Measurements from ENCODE around the gene CLIP3. TPM values are rescaled to one million over a fixed set of nuclear protein-coding genes. Genes with fewer than 3 reads are reported as not detected.

Gene CLIP3
- total and polyA plus RNA-seq, 2 of the 13 experiments (the other 11 are each of a cell fraction or from before 2014, with no cell fraction given), result 0.15 to 1.2 TPM

GRCh38 chr19:35995048-35995993 is 37.4 kb downstream of the CLIP3 start, which contains the start of gene SDHAF1 (continued):
- TF ChIP-seq MNT (IDR thresholded peaks at IDR 0.05) (0 out of 2 replicates have a peak, but pooled peaks have one; percentile 8), ZNF646 (CRISPR knock-in tag; IDR thresholded peaks at IDR 0.05) (no peak), ZFYVE20 (CRISPR knock-in tag; IDR thresholded peaks at IDR 0.05; ENCODE audit: borderline replicate concordance, low read depth) (no peak), GABPA (IDR thresholded peaks at IDR 0.05; ENCODE audit: low read depth, low read length) (peak; percentile 96), GABPA (CRISPR knock-in tag; IDR thresholded peaks at IDR 0.05; ENCODE audit: low read depth) (peak; percentile 94), ZKSCAN1 (IDR thresholded peaks at IDR 0.05; ENCODE audit: low read length) (0 out of 2 replicates have a peak, but pooled peaks have one; percentile 9), ZNF124 (CRISPR knock-in tag; IDR thresholded peaks at IDR 0.05) (peak; percentile 69; the same call in 1 of the 2 replicates), ZNF782 (CRISPR knock-in tag; IDR thresholded peaks at IDR 0.05; ENCODE audit: borderline replicate concordance) (peak; percentile 81; the same call in 1 of the 2 replicates), NCOA5 (CRISPR knock-in tag; IDR thresholded peaks at IDR 0.05) (no peak), ZNF501 (CRISPR knock-in tag; IDR thresholded peaks at IDR 0.05) (0 out of 2 replicates have a peak, but pooled peaks have one; percentile 76), ZSCAN31 (CRISPR knock-in tag; IDR thresholded peaks at IDR 0.05; ENCODE audit: low read depth) (peak; percentile 88), ETV6 (CRISPR knock-in tag; conservative IDR thresholded peaks at IDR 0.05) (no peak), ETV5 (CRISPR knock-in tag; IDR thresholded peaks at IDR 0.05; ENCODE audit: borderline replicate concordance) (peak; percentile 88), ZNF367 (CRISPR knock-in tag; IDR thresholded peaks at IDR 0.05; ENCODE audit: borderline replicate concordance) (no peak), SP2 (CRISPR knock-in tag; IDR thresholded peaks at IDR 0.05) (peak; percentile 88), HNRNPK (IDR thresholded peaks at IDR 0.05; ENCODE audit: low read depth, low read length, poor library complexity, severe bottlenecking) (no peak), ZNF251 (CRISPR knock-in tag; IDR thresholded peaks at IDR 0.05) (no peak), ZNF792 (CRISPR knock-in tag; IDR thresholded peaks at IDR 0.05) (peak; percentile 68; the same call in 1 of the 2 replicates), SATB2 (CRISPR knock-in tag; IDR thresholded peaks at IDR 0.05) (no peak), ZNF562 (CRISPR knock-in tag; IDR thresholded peaks at IDR 0.05; ENCODE audit: borderline replicate concordance) (0 out of 2 replicates have a peak, but pooled peaks have one; percentile 59), KLF12 (CRISPR knock-in tag; IDR thresholded peaks at IDR 0.05; ENCODE audit: borderline replicate concordance) (no peak), KLF13 (CRISPR knock-in tag; IDR thresholded peaks at IDR 0.05) (no peak), AHR (CRISPR knock-in tag; IDR thresholded peaks at IDR 0.05) (no peak)

Data from HepG2 (cell line).